BLaER1 treated with 17β-estradiol and CSF1 and Interleukin-3, amounts not matched to agents 10 nM and 100 nM (cell line): ENCODE data around the gene CDRT15L2.
"Not testable (repeated sequence)": the region's sequence is repeated elsewhere in the genome, so short reads cannot be mapped to it uniquely, and the experiment has no call there.

Experiments used
- H3K27ac ChIP-seq, 11 experiments: shearing (Covaris generic); formaldehyde crosslinking; 2 replicates each; pipeline ENCODE4 v1.8.1; 2022
- H3K27me3 ChIP-seq, 11 experiments: shearing (Covaris generic); formaldehyde crosslinking; 2 replicates each; pipeline ENCODE4 v1.8.1; 2022
- H3K36me3 ChIP-seq, 11 experiments: shearing (Covaris generic); formaldehyde crosslinking; 2 replicates each; pipeline ENCODE4 v1.8.1; 2022
- H3K4me1 ChIP-seq, 10 experiments: shearing (Covaris generic); formaldehyde crosslinking; 2 replicates each; pipeline ENCODE4 v1.8.1; 2022
- H3K4me2 ChIP-seq, 11 experiments: shearing (Covaris generic); formaldehyde crosslinking; 2 replicates each; pipeline ENCODE4 v1.8.1; 2022
- H3K4me3 ChIP-seq, 10 experiments: shearing (Covaris generic); formaldehyde crosslinking; 2 replicates each; pipeline ENCODE4 v1.8.1; 2022
- H3K9ac ChIP-seq, 11 experiments: shearing (Covaris generic); formaldehyde crosslinking; 2 replicates each; pipeline ENCODE4 v1.8.1; 2022
- H3K9me3 ChIP-seq, 11 experiments: shearing (Covaris generic); formaldehyde crosslinking; replicated peaks in 1 of 11; 2 replicates each; pipeline ENCODE4 v1.8.1; 2022
- H4K20me1 ChIP-seq, 11 experiments: shearing (Covaris generic); formaldehyde crosslinking; 2 replicates each; pipeline ENCODE4 v1.8.1; 2022

Gene CDRT15L2

GRCh38 chr17:20579424-20579823, at the start of gene CDRT15L2:
Gene CDRT15L2, plus strand, starts transcription at chr17:20579724. Its CDS starts 20 bp downstream, at chr17:20579744.
- not testable (repeated sequence) for H3K9ac ChIP-seq, H3K4me2 ChIP-seq, H3K27ac ChIP-seq, H4K20me1 ChIP-seq, H3K4me1 ChIP-seq, H3K36me3 ChIP-seq, H3K9me3 ChIP-seq, H3K27me3 ChIP-seq, H3K4me3 ChIP-seq

DNA sequence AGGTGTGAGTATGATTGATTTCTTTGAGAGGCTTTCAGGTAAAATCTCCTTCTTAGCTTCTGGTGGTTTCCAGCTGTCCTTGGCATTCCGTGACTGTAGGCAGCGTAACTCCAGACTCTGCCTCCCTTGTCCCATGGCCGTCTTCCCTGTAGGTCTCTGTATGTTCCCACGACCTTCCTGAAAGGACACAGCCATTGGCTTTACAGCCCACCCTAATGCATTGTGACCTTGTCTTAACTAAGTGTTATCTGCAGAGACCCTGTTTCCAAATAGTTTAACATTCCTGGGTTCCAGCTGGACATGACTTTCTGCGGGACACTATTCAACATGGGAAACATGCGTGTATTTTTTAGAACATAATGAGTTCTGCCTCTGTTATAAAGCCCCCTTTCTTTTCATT, 49.4 kb upstream of the CDRT15L2 start:
- not testable (repeated sequence) for H3K9me3 ChIP-seq, H3K4me2 ChIP-seq, H3K27ac ChIP-seq, H4K20me1 ChIP-seq, H3K4me3 ChIP-seq, H3K9ac ChIP-seq, H3K36me3 ChIP-seq, H3K27me3 ChIP-seq, H3K4me1 ChIP-seq

GRCh38 chr17:20532544-20533090, 46.9 kb upstream of the CDRT15L2 start:
- peak overlapping the region in 8 of 11 experiments; percentile 53 to 70 (median 64); a peak in 14 of 22 replicates for H3K9ac ChIP-seq
- H3K4me2 ChIP-seq, H3K4me1 ChIP-seq, H3K36me3 ChIP-seq, H3K27me3 ChIP-seq, H4K20me1 ChIP-seq, H3K9me3 ChIP-seq: not testable (repeated sequence)
- H3K4me3 ChIP-seq, result peak overlapping the region; percentile 27 to 63 (median 53)
- H3K27ac ChIP-seq, result peak overlapping the region in 7 of 11 experiments; percentile 31 to 71 (median 62); a peak in 14 of 22 replicates

DNA sequence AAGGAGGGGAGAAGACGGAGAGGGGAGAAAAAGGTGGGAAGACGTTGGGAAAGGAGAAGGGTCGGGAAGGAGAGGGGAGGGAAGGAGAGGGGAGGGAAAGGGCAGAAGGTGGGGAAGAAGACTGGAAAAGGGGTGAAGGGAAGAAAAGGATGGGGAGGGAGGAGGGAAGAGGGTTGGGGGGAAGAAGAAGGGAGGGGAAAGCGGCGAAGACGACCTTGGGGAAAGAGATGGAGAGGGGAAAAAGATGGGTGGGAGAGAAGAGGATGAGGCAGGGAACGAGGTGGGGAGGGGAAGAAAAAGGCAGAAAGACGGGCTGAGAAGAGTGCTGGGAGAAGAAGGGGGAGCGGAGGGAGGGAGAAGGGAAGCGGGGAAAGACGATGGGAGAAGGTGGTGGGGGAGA, 46.3 kb upstream of the CDRT15L2 start:
- peak overlapping the region in 7 of 11 experiments; percentile 31 to 71 (median 58); a peak in 12 of 22 replicates for H3K27ac ChIP-seq
- H3K9ac ChIP-seq, result peak overlapping the region in 8 of 11 experiments; percentile 53 to 70 (median 64); a peak in 15 of 22 replicates
- not testable (repeated sequence) for H3K4me1 ChIP-seq, H4K20me1 ChIP-seq, H3K36me3 ChIP-seq, H3K27me3 ChIP-seq, H3K9me3 ChIP-seq
- peak overlapping the region in 9 of 11 experiments; percentile 16 to 45 (median 30); a peak in 9 of 22 replicates for H3K4me2 ChIP-seq
- H3K4me3 ChIP-seq, result peak overlapping the region; percentile 27 to 63 (median 53); a peak in 18 of 20 replicates

DNA sequence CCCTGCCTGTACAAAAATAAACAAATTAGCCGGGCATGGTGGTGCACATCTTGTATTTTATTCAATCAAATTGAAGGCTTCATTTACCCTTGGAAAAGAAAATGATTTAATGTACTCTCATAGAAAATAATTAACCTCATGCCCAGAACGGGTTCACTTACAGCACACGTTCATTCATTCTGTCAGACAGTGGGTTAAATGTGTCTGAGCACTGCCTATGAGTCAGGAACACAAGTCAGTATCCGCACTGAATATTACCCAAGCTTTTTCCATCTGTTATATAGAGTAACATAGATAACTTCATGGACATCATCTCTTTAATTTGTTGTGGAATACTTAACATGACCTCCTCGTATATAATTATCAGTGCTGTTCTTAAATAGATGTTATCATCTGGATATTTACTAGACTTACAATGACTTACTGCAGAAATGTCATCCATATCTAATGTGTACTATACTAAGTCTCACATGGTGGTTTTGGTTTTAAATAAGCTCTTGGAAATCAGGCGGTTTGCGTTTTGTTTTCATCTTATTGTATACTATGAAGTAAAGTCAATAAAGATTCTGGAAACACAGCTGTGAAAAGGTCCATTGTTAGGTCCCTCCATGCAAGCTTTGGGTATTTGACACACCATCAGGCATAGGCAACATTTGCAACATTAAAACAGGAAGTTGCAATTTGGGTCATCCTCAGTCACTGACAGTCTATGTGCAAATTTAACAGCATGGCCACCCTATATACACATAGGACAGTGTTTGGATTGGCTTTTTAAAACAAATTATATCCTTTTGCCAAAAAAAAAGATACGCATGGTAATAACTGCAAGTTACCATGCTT, 44.6 kb upstream of the CDRT15L2 start:
- H3K4me1 ChIP-seq, H3K27ac ChIP-seq, H3K36me3 ChIP-seq: not testable (repeated sequence)

GRCh38 chr17:20540414-20540813, 39.1 kb upstream of the CDRT15L2 start:
- not testable (repeated sequence) for H3K27me3 ChIP-seq, H3K36me3 ChIP-seq, H3K4me1 ChIP-seq, H3K4me2 ChIP-seq, H4K20me1 ChIP-seq, H3K4me3 ChIP-seq, H3K27ac ChIP-seq, H3K9me3 ChIP-seq, H3K9ac ChIP-seq

More for the DNA sequence above, 44.6 kb upstream of the CDRT15L2 start:
- not testable (repeated sequence) for H3K4me3 ChIP-seq, H3K27me3 ChIP-seq, H3K9ac ChIP-seq, H3K4me2 ChIP-seq, H3K9me3 ChIP-seq, H4K20me1 ChIP-seq

GRCh38 chr17:20540865-20541264, 38.7 kb upstream of the CDRT15L2 start:
- H3K9ac ChIP-seq, H3K4me1 ChIP-seq, H4K20me1 ChIP-seq, H3K27ac ChIP-seq, H3K4me2 ChIP-seq, H3K36me3 ChIP-seq, H3K4me3 ChIP-seq, H3K9me3 ChIP-seq, H3K27me3 ChIP-seq: not testable (repeated sequence)

DNA sequence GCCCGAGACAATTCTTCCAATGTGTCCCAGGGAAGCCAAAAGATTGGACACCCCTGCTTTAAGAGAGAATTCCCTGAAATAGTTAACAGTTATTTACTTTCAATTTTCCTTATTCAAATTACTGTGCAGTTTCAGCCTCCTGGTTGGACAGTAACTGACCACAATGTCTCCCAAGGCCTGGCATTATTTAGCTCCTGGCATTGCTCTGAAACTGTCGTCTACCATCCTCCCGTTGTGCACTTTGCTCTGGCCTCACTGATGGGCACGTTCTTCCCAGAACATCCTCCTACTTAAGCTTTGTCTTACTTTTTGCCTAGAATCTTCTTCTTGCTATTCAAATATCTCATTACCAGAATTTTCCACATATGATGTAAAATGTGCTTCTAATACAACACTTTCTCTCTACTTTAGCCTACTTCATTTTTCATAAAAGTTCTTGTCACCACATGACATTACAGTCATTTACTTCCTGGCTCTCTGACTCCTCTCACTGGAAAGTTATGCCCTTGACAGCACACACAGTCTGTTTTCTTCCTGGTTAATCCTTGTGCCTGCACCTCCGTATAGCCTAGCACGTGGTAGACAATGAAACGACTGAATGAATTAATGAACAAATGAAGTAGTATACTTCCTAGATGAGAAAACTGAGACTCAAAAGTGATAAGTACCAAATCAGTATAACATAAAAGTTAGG, 37.5 kb upstream of the CDRT15L2 start:
- not testable (repeated sequence) for H4K20me1 ChIP-seq, H3K4me1 ChIP-seq, H3K27me3 ChIP-seq, H3K4me3 ChIP-seq, H3K27ac ChIP-seq, H3K36me3 ChIP-seq, H3K9me3 ChIP-seq, H3K4me2 ChIP-seq, H3K9ac ChIP-seq

- not testable (repeated sequence) for H3K4me1 ChIP-seq, H3K4me2 ChIP-seq, H3K9ac ChIP-seq, H4K20me1 ChIP-seq, H3K9me3 ChIP-seq, H3K36me3 ChIP-seq, H3K27me3 ChIP-seq, H3K4me3 ChIP-seq, H3K27ac ChIP-seq
Measured at GRCh38 chr17:20547923-20548322, 31.6 kb upstream of the CDRT15L2 start.

- not testable (repeated sequence) for H3K4me3 ChIP-seq, H3K9ac ChIP-seq, H3K4me2 ChIP-seq, H3K4me1 ChIP-seq, H3K27me3 ChIP-seq, H3K9me3 ChIP-seq, H4K20me1 ChIP-seq, H3K36me3 ChIP-seq, H3K27ac ChIP-seq
Measured at GRCh38 chr17:20552920-20553319, 26.6 kb upstream of the CDRT15L2 start.

- not testable (repeated sequence) for H3K9ac ChIP-seq, H3K9me3 ChIP-seq, H3K36me3 ChIP-seq
Measured at GRCh38 chr17:20554728-20555127, 24.8 kb upstream of the CDRT15L2 start.

DNA sequence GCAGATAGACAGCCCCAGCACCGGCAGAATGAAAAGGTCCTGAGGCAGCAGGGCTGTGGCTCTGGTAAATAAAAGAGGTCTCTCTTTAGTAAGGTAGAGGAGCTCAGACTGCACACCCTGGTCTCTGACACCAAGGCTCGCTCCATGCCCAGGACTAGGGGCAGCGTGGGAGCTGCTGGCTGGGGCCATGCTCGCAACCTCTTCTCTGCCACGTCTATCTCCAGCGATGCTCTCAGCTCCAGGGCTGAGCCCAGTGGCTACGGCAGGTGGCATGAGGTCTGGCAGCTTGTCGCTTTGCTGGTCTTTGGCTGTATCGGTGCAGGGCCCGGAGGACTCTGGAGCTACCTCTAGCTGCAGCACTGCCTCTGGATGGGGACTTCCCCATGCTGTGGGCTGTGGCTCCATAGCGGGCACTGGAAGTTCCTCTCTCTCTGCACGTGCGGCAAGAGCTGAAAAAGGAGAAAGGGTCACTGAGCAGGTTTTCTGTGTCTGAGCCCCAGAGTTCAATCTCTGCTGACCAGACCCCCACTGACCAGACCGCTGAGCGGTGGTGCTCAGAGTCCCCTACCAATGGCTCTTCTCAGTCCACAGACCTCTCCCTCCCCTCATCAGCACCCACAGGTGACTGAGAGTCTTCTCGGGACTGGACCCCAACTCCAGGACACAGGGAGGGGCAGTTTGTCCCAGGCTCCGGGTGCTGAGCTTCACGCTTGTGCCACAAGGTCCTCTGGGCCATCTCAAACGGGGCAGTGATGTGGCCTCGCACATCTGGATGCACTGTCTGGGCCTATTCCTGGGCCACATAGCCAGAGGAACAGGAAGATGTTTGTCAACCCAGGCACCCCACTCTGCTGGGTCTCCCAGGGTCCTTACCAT, 24.2 kb upstream of the CDRT15L2 start:
- not testable (repeated sequence) for H3K36me3 ChIP-seq, H3K9me3 ChIP-seq, H3K27me3 ChIP-seq, H3K4me2 ChIP-seq, H3K4me1 ChIP-seq, H3K27ac ChIP-seq, H4K20me1 ChIP-seq, H3K9ac ChIP-seq, H3K4me3 ChIP-seq

More at GRCh38 chr17:20554728-20555127, 24.8 kb upstream of the CDRT15L2 start:
- not testable (repeated sequence) for H4K20me1 ChIP-seq, H3K27ac ChIP-seq, H3K4me1 ChIP-seq, H3K4me3 ChIP-seq, H3K27me3 ChIP-seq, H3K4me2 ChIP-seq

DNA sequence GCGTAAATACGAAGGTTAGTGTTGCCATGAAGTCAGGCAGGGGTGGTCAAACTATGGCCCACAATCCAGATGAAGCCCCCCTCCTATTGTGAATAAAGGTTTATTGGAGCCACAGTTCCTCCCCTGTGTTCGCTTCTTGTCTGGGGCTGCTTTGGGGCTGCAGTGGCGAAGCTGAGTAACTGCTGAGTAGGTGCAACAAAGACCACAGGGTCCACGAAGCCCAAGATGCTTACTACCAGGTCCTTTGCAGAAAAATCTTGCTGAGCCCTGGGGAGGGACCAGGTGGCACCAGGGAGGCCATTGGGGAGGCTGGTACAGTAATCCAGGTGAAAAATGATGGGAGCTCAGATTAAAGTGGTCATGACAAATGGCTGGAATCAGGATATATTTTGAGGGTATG, 21.4 kb upstream of the CDRT15L2 start:
- not testable (repeated sequence) for H4K20me1 ChIP-seq, H3K9ac ChIP-seq, H3K4me2 ChIP-seq

More for the DNA sequence above, 21.4 kb upstream of the CDRT15L2 start:
- not testable (repeated sequence) for H3K27me3 ChIP-seq, H3K36me3 ChIP-seq, H3K27ac ChIP-seq, H3K4me1 ChIP-seq, H3K9me3 ChIP-seq, H3K4me3 ChIP-seq
